GM12878 (cell line): Measurements from ENCODE around the gene RFFL. TPM values are rescaled to one million over a fixed set of nuclear protein-coding genes. Genes with fewer than 3 reads are reported as not detected.

ENCODE experiments used
- ATAC-seq: fragments of 200-7000 bp; cut with Tn5 transposase; 3 replicates; pipeline ENCODE4 v1.9.1; 2020; ENCODE audit warnings: mild to moderate bottlenecking, moderate library complexity
- BruUV-seq: library from RNA; stranded (reverse); fragments of 400-500 nt; replicated peaks from 2 replicates; lab custom pipeline; 2021; lab: Mats Ljungman, UMichigan
- CTCF ChIA-PET: fragments of 300-600 bp; sonication (Branson Sonifier 250); formaldehyde crosslinking; extraction: SDS; loops from one replicate; lab custom pipeline; 2021; ENCODE audit warnings: inconsistent platforms; lab: Yijun Ruan, JAX
- POLR2A ChIA-PET: fragments of 350-600 bp; formaldehyde crosslinking; extraction: SDS; loops from one replicate; lab custom pipeline; 2021; ENCODE audit warnings: inconsistent platforms; lab: Charles Lee
- RAD21 ChIA-PET: fragments of 300-600 bp; sonication (Branson Sonifier 250); formaldehyde crosslinking; loops from one replicate; lab custom pipeline; 2023; ENCODE audit warnings: antibody characterized with exemption; ENCODE audit not compliant: unreplicated experiment; lab: Charles Lee
- SMC1A ChIA-PET: fragments of 300-600 bp; sonication (Branson Sonifier 250); formaldehyde crosslinking; loops from one replicate; lab custom pipeline; 2023; ENCODE audit not compliant: unreplicated experiment, uncharacterized antibody; lab: Charles Lee
- DNase-seq: peaks from one replicate; pipeline ENCODE4 v3.0.0-alpha.2; 2011; ENCODE audit warnings: low read depth, low spot score
- FAIRE-seq: peaks from 3 replicates; lab custom pipeline; 2011; peaks lifted over from hg19 to GRCh38; lab: Jason Lieb, UNC
- H2AFZ ChIP-seq: 2 replicates; pipeline ENCODE4 v1.6.0; 2011; ENCODE audit warnings: low read depth, low read length, control low read depth; ENCODE audit not compliant: control insufficient read depth
- H3K27ac ChIP-seq: 2 replicates; pipeline ENCODE4 v1.5.1; 2011; ENCODE audit warnings: control low read depth; ENCODE audit not compliant: control insufficient read depth, insufficient read depth
- H3K27me3 ChIP-seq, 2 experiments: replicated peaks in 1 of 2; 2 replicates each; pipeline versions ENCODE4 v1.6.0 to v1.6.1; 2011; ENCODE audit warnings: low read length in 1 of 2; ENCODE audit not compliant: control insufficient read depth in 2 of 2, insufficient read depth in 2 of 2
- H3K36me3 ChIP-seq, 2 experiments: 2 replicates each; pipeline ENCODE4 v1.5.1; 2011; ENCODE audit warnings: low read length in 1 of 2; ENCODE audit not compliant: control insufficient read depth in 2 of 2, insufficient read depth in 2 of 2
- H3K4me1 ChIP-seq: 2 replicates; pipeline ENCODE4 v1.6.1; 2011; ENCODE audit warnings: mild to moderate bottlenecking, low read length, moderate library complexity, mixed read lengths; ENCODE audit not compliant: control insufficient read depth, insufficient read depth
- H3K4me2 ChIP-seq: 2 replicates; pipeline ENCODE4 v1.6.0; 2011; ENCODE audit warnings: control low read depth; ENCODE audit not compliant: control insufficient read depth, insufficient read depth
- H3K4me3 ChIP-seq: fragments of 200-600 bp; sonication (generic); 2 replicates; pipeline ENCODE4 v1.5.1; 2016
- H3K79me2 ChIP-seq: 2 replicates; pipeline ENCODE4 v1.6.0; 2011; ENCODE audit warnings: low read length; ENCODE audit not compliant: control insufficient read depth, insufficient read depth
- H3K9ac ChIP-seq: 2 replicates; pipeline ENCODE4 v1.8.0; 2011; ENCODE audit warnings: low read length, control low read depth, mixed read lengths; ENCODE audit not compliant: control insufficient read depth, insufficient read depth
- H3K9me3 ChIP-seq: replicated peaks from 3 replicates; pipeline ENCODE4 v1.5.1; 2011; ENCODE audit warnings: mild to moderate bottlenecking, low read length; ENCODE audit not compliant: control insufficient read depth, insufficient read depth
- H4K20me1 ChIP-seq: 2 replicates; pipeline ENCODE4 v1.6.0; 2011; ENCODE audit not compliant: control insufficient read depth, insufficient read depth
- ATF7 ChIP-seq: fragments of 450-650 bp; IDR thresholded peaks from 2 replicates; pipeline ENCODE4 v1.6.1; 2016; ENCODE audit warnings: low read depth, mild to moderate bottlenecking
- CBX3 ChIP-seq: fragments of 200-600 bp; sonication (generic); IDR thresholded peaks from 2 replicates; pipeline ENCODE4 v1.6.1; 2016; ENCODE audit warnings: low read depth, borderline replicate concordance
- CREM ChIP-seq: IDR thresholded peaks from 2 replicates; pipeline ENCODE4 v1.6.1; 2014; ENCODE audit warnings: antibody characterized with exemption, low read depth
- FOS ChIP-seq: IDR thresholded peaks from 3 replicates; pipeline ENCODE4 v1.6.1; 2011; ENCODE audit warnings: borderline replicate concordance; ENCODE audit not compliant: insufficient read length; ENCODE audit errors: extremely low read depth
- KAT2A ChIP-seq: conservative IDR thresholded peaks from 2 replicates; pipeline ENCODE4 v1.6.1; 2011; ENCODE audit warnings: low read depth, low read length; ENCODE audit not compliant: control insufficient read depth
- MYB ChIP-seq: fragments of 150-350 bp; IDR thresholded peaks from 2 replicates; pipeline ENCODE4 v1.6.1; 2014; ENCODE audit warnings: mild to moderate bottlenecking, low read depth, low read length, borderline replicate concordance
- NFIC ChIP-seq: IDR thresholded peaks from 2 replicates; pipeline ENCODE4 v1.6.1; 2012; ENCODE audit warnings: low read depth, mild to moderate bottlenecking, inconsistent platforms, low read length, moderate library complexity
- NFYB ChIP-seq: IDR thresholded peaks from 2 replicates; pipeline ENCODE4 v1.6.1; 2011; ENCODE audit warnings: low read depth, mild to moderate bottlenecking, low read length, improper control_type of control experiment, moderate library complexity; ENCODE audit not compliant: insufficient read depth
- SMAD5 ChIP-seq: IDR thresholded peaks from 2 replicates; pipeline ENCODE4 v1.6.1; 2016; ENCODE audit warnings: antibody characterized with exemption, low read depth
- SMARCA5 ChIP-seq: fragments of 450-650 bp; IDR thresholded peaks from 2 replicates; pipeline ENCODE4 v1.6.1; 2017; ENCODE audit warnings: mild to moderate bottlenecking
- STAT3 ChIP-seq: IDR thresholded peaks from 2 replicates; pipeline ENCODE4 v1.6.1; 2011; ENCODE audit warnings: low read depth, low read length, improper control_type of control experiment
- ZNF217 ChIP-seq: fragments of 450-650 bp; IDR thresholded peaks from 2 replicates; pipeline ENCODE4 v1.6.1; 2017; ENCODE audit warnings: antibody characterized with exemption, mild to moderate bottlenecking
- WGBS: methylation state at CpG from one replicate; pipeline ENCODE4 v1.1.6; 2016; ENCODE audit warnings: low lambda C conversion rate; ENCODE audit not compliant: insufficient replicate concordance, insufficient coverage; ENCODE audit errors: missing lambda C conversion rate; 5-methylcytosine and 5-hydroxymethylcytosine counted together
- in situ Hi-C: fragments of 300-500 bp; cut with MboI; formaldehyde crosslinking; loops from 9 replicates; pipeline ENCODE4 v1.14.3; 2018; ENCODE audit warnings: mixed read lengths
- intact Hi-C: fragments of 100-400 bp; cut with micrococcal nuclease; formaldehyde crosslinking; loops from one replicate; pipeline ENCODE4 v1.14.2; 2022; ENCODE audit not compliant: unreplicated experiment
- polyA plus RNA-seq, 11 experiments: library from polyadenylated mRNA; depleted of rRNA in 4 of 11; unstranded in 6 of 11; stranded (reverse) in 5 of 11; fragments of >200 nt; fragmentation: Nextera tagmentation in 4 of 11; fragmentation: Illumina TruSeq in 1 of 11; extraction: Ambion mirVana in 4 of 11; extraction: Trizol in 1 of 11; gene quantifications; 1 replicate in 1 of 11; 2 replicates in 10 of 11; pipeline versions ENCODE4 v1.2.1 to v1.2.3, GENCODE V29; 2011 to 2016; ENCODE audit warnings: inconsistent platforms in 2 of 11, missing spikeins in 2 of 11, low read depth in 1 of 11
- total RNA-seq, 4 experiments: library from RNA; depleted of rRNA in 3 of 4; stranded (reverse); fragments of >200 nt in 3 of 4; fragmentation: Illumina TruSeq in 1 of 4; extraction: Trizol in 1 of 4; gene quantifications; 2 replicates each; pipeline versions ENCODE4 v1.2.1 to v1.2.3, GENCODE V29; 2013 to 2021
- TF ChIP-seq, protein P1 (sequence below): fragments of 150-350 bp; IDR thresholded peaks from 2 replicates; pipeline ENCODE4 v1.6.1; 2016; ENCODE audit warnings: low read depth, low read length
- TF ChIP-seq, protein P2 (sequence below): fragments of 450-650 bp; IDR thresholded peaks from 2 replicates; pipeline ENCODE4 v1.6.1; 2016; ENCODE audit warnings: mild to moderate bottlenecking
- TF ChIP-seq, protein P3 (sequence below): fragments of 450-650 bp; IDR thresholded peaks from 2 replicates; pipeline ENCODE4 v1.6.1; 2017; ENCODE audit warnings: mild to moderate bottlenecking

The RFFL gene
- total and polyA plus RNA-seq, 10 of the 15 experiments (the other 5 are each of a cell fraction or from before 2014, with no cell fraction given) = 4.7 to 56.1 (median 26.9) TPM

DNA sequence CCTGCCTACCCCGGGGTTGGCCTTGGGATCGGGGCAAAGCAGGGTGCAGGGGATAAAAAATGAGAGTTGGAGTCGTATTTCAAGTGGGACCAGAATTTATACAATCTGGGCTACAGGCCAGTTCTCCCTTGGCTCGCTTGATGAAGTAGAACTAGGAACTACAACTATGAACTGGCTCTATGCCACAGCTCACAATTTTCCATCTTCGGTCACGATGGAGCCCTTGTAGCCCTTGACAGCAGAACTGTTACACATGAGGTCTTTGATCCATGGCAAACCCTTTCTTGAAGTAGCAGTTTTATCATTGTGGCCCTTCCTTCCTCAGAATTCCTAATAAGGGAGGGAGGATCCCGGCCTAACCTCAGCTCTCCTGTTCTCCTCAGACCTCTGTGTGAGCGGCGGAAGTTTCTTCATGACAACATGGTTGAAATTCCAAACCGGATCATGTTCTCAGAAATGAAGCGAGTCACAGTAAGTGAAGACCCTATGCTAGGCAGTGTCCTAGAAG is 66.1 kb downstream of the RFFL start:
- intact Hi-C loops = no loop called here
- Histone ChIP-seq H2AFZ (no peak overlapping the region), H3K27ac (no peak overlapping the region), H3K4me1 (no peaks in the 10 kb centered on the region; the same call in 1 of the 2 replicates), H3K4me2 (no peak overlapping the region), H3K4me3 (no peak overlapping the region), H3K79me2 (no peaks in the 10 kb centered on the region), H3K36me3 (peaks cover 17 to 27% of the 10 kb centered on the region in 2 experiments; a peak in 3 of 4 replicates), H4K20me1 (no peaks in the 10 kb centered on the region), H3K9ac (no peak overlapping the region), H3K9me3 (no peaks in the 10 kb centered on the region), H3K27me3 (no peaks in the 10 kb centered on the region)
- 99% methylated on average over 11 of the region's 11 CpGs for WGBS
- TF ChIP-seq, protein P1, sequence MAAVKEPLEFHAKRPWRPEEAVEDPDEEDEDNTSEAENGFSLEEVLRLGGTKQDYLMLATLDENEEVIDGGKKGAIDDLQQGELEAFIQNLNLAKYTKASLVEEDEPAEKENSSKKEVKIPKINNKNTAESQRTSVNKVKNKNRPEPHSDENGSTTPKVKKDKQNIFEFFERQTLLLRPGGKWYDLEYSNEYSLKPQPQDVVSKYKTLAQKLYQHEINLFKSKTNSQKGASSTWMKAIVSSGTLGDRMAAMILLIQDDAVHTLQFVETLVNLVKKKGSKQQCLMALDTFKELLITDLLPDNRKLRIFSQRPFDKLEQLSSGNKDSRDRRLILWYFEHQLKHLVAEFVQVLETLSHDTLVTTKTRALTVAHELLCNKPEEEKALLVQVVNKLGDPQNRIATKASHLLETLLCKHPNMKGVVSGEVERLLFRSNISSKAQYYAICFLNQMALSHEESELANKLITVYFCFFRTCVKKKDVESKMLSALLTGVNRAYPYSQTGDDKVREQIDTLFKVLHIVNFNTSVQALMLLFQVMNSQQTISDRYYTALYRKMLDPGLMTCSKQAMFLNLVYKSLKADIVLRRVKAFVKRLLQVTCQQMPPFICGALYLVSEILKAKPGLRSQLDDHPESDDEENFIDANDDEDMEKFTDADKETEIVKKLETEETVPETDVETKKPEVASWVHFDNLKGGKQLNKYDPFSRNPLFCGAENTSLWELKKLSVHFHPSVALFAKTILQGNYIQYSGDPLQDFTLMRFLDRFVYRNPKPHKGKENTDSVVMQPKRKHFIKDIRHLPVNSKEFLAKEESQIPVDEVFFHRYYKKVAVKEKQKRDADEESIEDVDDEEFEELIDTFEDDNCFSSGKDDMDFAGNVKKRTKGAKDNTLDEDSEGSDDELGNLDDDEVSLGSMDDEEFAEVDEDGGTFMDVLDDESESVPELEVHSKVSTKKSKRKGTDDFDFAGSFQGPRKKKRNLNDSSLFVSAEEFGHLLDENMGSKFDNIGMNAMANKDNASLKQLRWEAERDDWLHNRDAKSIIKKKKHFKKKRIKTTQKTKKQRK = no peak
- TF ChIP-seq CBX3 (no peak), STAT3 (no peak), ATF7 (no peak), ZNF217 (no peak), KAT2A (no peak), SMAD5 (no peak), SMARCA5 (no peak), FOS (no peak), NFYB (no peak), CREM (no peak), MYB (no peak), NFIC (no peak)
- TF ChIP-seq, protein P2, sequence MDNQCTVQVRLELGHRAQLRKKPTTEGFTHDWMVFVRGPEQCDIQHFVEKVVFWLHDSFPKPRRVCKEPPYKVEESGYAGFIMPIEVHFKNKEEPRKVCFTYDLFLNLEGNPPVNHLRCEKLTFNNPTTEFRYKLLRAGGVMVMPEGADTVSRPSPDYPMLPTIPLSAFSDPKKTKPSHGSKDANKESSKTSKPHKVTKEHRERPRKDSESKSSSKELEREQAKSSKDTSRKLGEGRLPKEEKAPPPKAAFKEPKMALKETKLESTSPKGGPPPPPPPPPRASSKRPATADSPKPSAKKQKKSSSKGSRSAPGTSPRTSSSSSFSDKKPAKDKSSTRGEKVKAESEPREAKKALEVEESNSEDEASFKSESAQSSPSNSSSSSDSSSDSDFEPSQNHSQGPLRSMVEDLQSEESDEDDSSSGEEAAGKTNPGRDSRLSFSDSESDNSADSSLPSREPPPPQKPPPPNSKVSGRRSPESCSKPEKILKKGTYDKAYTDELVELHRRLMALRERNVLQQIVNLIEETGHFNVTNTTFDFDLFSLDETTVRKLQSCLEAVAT = no peak
- TF ChIP-seq, protein P3, sequence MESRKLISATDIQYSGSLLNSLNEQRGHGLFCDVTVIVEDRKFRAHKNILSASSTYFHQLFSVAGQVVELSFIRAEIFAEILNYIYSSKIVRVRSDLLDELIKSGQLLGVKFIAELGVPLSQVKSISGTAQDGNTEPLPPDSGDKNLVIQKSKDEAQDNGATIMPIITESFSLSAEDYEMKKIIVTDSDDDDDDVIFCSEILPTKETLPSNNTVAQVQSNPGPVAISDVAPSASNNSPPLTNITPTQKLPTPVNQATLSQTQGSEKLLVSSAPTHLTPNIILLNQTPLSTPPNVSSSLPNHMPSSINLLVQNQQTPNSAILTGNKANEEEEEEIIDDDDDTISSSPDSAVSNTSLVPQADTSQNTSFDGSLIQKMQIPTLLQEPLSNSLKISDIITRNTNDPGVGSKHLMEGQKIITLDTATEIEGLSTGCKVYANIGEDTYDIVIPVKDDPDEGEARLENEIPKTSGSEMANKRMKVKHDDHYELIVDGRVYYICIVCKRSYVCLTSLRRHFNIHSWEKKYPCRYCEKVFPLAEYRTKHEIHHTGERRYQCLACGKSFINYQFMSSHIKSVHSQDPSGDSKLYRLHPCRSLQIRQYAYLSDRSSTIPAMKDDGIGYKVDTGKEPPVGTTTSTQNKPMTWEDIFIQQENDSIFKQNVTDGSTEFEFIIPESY = no peak
- BruUV-seq = no TSS peak
- DNase-seq (no peak), ATAC-seq (no peak), FAIRE-seq (no peak)
- ChIA-PET CTCF (interaction anchor here (0.7 to 9.8 kb wide), 9 partner anchors 11 to 121 kb away, joined by 3 to 149 read pairs (median 3); partner anchors contain the start of genes FNDC8 and RAD51D), POLR2A (no interaction called here), RAD21 (interaction anchor here (1.0 to 5.5 kb wide), 4 partner anchors 12 to 121 kb away, joined by 3 to 32 read pairs (median 4); partner anchors contain the start of gene RAD51D), SMC1A (interaction anchor here (1.2 to 7.2 kb wide), 5 partner anchors 10 to 120 kb away, joined by 4 to 101 read pairs (median 7); partner anchors contain the start of genes RAD51D and RFFL)
- in situ Hi-C loops = loop anchor here (5.0 kb wide), 2 partner anchors 95 to 120 kb away; partner anchors contain the start of gene RAD51D
